RWPE1 (cell line): ENCODE results near the gene ANKRD13D.

ENCODE experiments used
- CTCF ChIA-PET: fragments of 350-600 bp; sonication (Branson Sonifier 250); formaldehyde crosslinking; extraction: SDS; loops from one replicate; lab custom pipeline; 2021; lab: Yijun Ruan, JAX
- POLR2A ChIA-PET: fragments of 400-600 bp; formaldehyde crosslinking; extraction: SDS; loops from one replicate; lab custom pipeline; 2020; ENCODE audit warnings: antibody characterized with exemption; ENCODE audit not compliant: low non-redundant PET; lab: Yijun Ruan, JAX
- DNase-seq: peaks from one replicate; pipeline ENCODE4 v3.0.0; 2012; ENCODE audit warnings: low spot score
- H3K27ac ChIP-seq: fragments of 450-650 bp; 2 replicates; pipeline ENCODE4 v1.5.1; 2017
- TF ChIP-seq, protein P1 (sequence below): fragments of 450-650 bp; conservative IDR thresholded peaks from 2 replicates; pipeline ENCODE4 v1.5.1; 2017; ENCODE audit warnings: low read depth, mild to moderate bottlenecking

The ANKRD13D gene

DNA sequence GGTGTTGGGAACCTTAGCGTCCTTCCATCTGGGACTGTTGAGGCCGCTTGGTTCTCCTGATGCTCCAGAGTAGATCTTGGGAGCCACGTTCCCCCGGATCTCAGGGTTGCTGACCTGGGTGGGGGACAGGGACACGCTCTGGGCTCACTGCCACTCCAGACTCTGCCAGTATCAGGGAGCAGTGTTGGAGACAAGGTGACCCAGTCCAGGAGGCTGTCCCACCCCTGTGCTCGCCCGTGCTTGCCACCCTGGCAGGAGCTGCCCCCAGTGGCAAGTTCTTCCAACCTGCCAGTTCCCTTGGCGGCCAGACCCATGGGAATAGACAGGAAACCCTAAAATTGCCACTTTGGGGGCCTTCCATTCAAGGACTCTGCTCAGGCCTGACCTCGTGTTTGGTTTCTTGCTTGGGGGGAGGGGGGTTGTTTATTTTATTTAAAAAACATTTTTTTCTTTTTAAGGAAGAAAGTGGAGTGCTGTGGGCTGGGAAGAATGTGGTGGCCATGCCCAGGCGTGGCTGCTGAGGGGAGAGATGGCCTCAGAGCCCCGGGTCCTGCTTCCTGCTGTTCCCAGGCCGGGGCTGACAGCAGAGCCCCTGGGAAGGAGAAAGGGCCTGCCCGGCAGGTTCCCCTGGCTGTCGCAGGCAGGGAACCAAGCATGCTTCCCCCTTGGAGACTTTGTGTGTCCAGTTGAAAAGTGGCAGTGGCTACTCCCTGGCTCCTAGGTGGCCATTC is 15.7 kb upstream of the ANKRD13D start:
- TF ChIP-seq, protein P1, sequence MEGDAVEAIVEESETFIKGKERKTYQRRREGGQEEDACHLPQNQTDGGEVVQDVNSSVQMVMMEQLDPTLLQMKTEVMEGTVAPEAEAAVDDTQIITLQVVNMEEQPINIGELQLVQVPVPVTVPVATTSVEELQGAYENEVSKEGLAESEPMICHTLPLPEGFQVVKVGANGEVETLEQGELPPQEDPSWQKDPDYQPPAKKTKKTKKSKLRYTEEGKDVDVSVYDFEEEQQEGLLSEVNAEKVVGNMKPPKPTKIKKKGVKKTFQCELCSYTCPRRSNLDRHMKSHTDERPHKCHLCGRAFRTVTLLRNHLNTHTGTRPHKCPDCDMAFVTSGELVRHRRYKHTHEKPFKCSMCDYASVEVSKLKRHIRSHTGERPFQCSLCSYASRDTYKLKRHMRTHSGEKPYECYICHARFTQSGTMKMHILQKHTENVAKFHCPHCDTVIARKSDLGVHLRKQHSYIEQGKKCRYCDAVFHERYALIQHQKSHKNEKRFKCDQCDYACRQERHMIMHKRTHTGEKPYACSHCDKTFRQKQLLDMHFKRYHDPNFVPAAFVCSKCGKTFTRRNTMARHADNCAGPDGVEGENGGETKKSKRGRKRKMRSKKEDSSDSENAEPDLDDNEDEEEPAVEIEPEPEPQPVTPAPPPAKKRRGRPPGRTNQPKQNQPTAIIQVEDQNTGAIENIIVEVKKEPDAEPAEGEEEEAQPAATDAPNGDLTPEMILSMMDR = peak; percentile 17; the same call in 1 of the 2 replicates
- ChIA-PET POLR2A (interaction anchor here (0.6 to 0.8 kb wide), 2 partner anchors 29 to 281 kb away, joined by 3 to 4 read pairs; no protein-coding TSS in a partner anchor), CTCF (no interaction called here)
- peak overlapping the region; percentile 96 for H3K27ac ChIP-seq
- no peak for DNase-seq

DNA sequence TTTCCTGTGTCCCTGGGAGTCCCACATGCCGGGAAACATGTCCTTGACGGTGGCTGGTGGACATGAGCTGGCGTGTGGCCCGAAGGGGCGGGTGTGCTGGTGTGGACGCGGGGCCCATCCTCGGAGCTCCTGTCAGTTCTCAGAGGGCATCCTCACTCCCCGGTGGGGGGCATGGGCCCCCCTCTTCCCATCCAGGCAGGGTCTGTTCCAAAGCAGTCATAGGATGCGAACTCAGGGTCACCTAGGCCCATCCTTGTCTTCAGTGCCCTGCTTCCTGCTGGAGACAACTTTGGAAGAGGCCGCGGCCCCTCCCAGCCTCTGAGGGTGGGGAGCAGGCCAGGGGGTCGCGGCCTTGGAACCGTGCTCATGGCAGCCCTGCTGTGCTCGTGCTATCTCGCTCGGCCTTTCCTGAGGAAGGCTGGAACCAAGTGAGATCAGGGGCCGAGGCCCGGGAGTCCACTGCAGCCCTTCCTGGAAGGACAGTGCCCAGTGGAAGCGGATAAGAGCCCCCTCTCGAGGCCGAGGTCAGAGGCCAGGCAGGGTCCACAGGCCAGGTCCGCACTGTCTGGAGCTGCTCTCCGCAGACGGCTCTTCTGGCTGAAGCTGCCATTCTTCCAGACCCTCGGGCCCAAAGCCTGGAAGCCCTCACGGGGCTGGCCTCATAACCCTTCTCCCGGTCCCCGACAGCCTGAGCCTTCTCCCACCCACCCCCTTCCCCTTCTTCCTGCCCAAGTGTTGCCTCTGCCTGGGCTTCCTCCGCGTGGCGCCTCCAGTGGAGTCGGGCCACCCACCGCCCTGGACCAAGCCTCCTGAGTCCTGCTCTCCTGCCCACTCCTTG is 14.1 kb upstream of the ANKRD13D start:
- H3K27ac ChIP-seq = peak overlapping the region; percentile 96
- CTCF ChIA-PET = no interaction called here
- no peak for DNase-seq
- POLR2A ChIA-PET = no interaction called here
- TF ChIP-seq, protein P1 = no peak

DNA sequence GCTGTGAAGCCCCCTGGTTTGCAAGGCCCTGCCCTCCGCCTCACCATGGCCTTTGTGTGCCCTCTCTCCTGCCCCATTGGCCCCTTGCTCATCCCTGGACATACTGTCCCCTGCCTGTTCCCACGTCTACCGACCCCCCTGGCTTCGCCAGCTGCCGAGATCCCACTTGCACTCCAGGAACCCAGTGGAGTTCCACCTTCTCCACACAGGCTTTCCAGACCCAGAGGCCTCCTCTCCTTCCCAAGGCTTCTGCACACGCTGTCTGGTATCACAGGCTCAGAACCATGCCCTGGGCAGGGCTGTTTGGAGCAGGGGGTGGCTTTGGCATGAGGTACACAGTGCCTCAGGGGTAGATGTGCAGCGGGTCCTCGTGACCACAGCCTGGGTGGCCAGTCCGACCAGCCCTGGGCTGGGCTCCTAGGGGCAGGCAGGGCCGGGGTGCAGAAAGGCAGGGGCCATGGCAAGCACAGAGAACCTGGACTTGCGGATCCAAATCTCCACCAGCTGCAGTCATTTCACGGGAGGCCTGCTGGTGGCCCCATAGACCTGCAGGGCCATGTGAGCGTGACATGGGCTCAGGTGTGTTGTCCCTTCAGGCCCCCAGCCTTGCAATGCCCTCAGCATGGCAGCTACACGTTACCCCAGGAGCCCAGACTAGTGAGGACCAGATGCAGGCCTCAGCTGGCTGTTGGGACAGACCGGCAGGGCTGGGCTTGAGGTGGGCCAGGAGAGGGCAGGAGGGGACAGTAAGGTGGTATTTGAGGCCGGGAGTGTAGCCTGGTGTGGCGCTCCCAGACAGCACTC is 13.3 kb upstream of the ANKRD13D start:
- ChIA-PET POLR2A (no interaction called here), CTCF (no interaction called here)
- H3K27ac ChIP-seq = peak overlapping the region; percentile 96
- no peak for DNase-seq
- TF ChIP-seq, protein P1 = no peak

DNA sequence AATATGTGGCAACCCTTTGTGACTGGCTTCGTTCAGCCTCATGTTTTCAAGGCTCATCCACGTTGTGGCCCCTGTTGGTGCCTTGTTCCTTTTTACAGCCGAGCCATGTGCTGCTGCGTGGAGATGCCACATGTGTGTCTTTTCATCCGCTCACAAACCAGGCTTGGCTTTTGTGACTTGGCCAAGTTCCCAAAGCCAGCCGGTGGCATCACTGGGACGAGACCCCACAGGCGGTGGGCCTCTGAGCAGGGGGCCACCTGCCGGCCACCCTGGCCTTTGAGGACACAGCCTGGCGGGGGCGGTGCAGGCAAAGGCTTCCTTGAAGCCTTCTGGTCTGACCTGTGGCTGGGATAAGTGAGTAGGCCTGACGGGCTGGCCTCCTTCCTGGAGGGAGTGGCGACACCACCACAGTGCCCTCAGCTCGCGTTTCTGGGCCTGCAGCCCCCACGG is 12.3 kb upstream of the ANKRD13D start:
- POLR2A ChIA-PET = interaction anchor here (1.3 to 1.6 kb wide), 2 partner anchors 26 to 40 kb away, joined by 4 to 5 read pairs; partner anchors contain the start of gene SSH3
- no peak for DNase-seq
- H3K27ac ChIP-seq = peak overlapping the region; percentile 96
- TF ChIP-seq, protein P1 = 0 out of 2 replicates have a peak, but pooled peaks have one; percentile 19
- CTCF ChIA-PET = interaction anchor here (1.3 kb wide), 1 partner anchor 41 kb away, joined by 7 read pairs; no protein-coding TSS in a partner anchor

DNA sequence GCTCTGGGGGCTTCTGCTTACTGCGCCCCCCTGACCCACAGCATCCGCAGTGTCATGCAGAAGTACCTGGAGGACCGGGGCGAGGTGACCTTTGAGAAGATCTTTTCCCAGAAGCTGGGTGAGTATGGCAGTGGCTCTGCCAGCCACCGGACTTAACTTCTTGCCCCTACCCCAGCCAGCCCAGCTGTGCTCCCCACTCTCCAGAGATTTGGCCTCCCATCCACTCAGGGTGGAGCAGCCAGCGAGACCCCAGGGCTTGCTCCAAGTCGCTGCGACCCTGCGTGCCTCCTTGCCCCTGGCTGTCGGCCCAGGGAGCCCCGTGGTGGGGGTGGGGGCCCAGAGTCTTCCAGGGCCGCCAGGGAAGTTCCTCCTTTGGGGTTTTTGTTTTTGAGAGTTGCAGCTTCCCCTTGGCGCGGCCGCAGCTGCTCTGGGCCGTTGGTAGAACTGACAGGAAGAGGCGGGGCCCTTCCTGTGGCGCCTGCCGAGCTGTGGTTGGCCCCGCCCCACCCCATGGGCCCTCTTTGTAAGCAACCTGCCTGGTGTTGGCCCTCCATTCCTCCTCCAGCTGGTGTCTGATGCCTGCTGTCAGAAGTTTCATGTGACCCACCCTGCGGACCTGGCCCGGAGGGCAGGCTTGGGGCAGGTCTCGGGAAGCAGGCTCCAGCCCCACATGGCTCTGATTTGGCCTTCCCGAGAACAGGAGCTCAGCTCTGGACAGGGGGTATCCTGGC is 11.7 kb upstream of the ANKRD13D start:
- ChIA-PET POLR2A (interaction anchor here (0.8 to 1.6 kb wide), 3 partner anchors 11 to 40 kb away, joined by 3 to 5 read pairs (median 4); partner anchors contain the start of gene SSH3), CTCF (interaction anchor here (1.3 kb wide), 1 partner anchor 40 kb away, joined by 7 read pairs; no protein-coding TSS in a partner anchor)
- DNase-seq = no peak
- TF ChIP-seq, protein P1 = no peak
- H3K27ac ChIP-seq = peak overlapping the region; percentile 96
